Stimulated activated effector memory CD8-positive, alpha-beta T cell treated with anti-CD3 and anti-CD28 coated beads, Interleukin-12 subunit alpha, Interleukin-12 subunit beta, amount 100 ng/mL, for 72 hours (primary cell): ENCODE measurements around the gene ACTL10.

Experiments
- ATAC-seq: fragments of 150-1000 bp; cut with Tn5 transposase; 2 replicates; pipeline ENCODE4 v1.10.0; 2021
- DNase-seq, 2 donors: peaks; one replicate each; pipeline ENCODE4 v3.0.0; 2021 to 2022; ENCODE audit warnings: low spot score in 2 of 2
- H3K27ac Mint-ChIP-seq: one replicate; pipeline ENCODE4 v1.8.0; 2022; ENCODE audit warnings: mild to moderate bottlenecking, mixed read lengths
- H3K36me3 Mint-ChIP-seq: one replicate; pipeline ENCODE4 v1.8.0; 2022; ENCODE audit warnings: mild to moderate bottlenecking, mixed read lengths
- H3K4me1 Mint-ChIP-seq: one replicate; pipeline ENCODE4 v1.8.0; 2022; ENCODE audit warnings: mixed read lengths
- H3K4me3 Mint-ChIP-seq: one replicate; pipeline ENCODE4 v1.8.0; 2022; ENCODE audit warnings: mild to moderate bottlenecking, mixed read lengths
- H3K9me3 Mint-ChIP-seq: one replicate; pipeline ENCODE4 v1.8.0; 2022; ENCODE audit warnings: mixed read lengths

The ACTL10 gene

GRCh38 chr20:33704197-33704924 is 37.6 kb downstream of the ACTL10 start:
- Mint-ChIP-seq H3K4me1 (peaks cover 3% of the 10 kb centered on the region), H3K9me3 (no peaks in the 10 kb centered on the region), H3K4me3 (no peak overlapping the region), H3K36me3 (peaks cover 17% of the 10 kb centered on the region), H3K27ac (no peak overlapping the region)
- ATAC-seq (no peak), DNase-seq (no peak)

DNA sequence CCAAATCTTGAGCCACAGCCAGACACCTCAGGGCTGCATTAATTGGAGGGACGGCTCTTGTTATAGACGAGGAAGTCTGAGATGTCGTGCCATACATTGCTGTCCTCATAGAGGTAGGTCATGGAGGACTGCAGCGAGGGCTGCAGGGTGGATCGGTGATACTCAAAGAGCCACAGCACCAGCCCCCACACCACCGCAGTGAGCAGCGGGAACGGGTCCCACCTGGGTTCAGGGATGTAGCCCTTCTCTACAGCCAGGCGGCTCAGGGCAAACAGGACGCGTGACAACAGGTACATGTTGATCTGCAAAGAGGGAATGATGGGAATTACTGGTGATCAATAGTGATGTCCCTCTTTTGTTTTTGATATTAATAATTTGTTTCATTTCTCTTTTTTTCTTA is 40.9 kb downstream of the ACTL10 start:
- H3K36me3 Mint-ChIP-seq = peaks cover 43% of the 10 kb centered on the region
- DNase-seq (no peak), ATAC-seq (no peak)
- H3K4me1 Mint-ChIP-seq = peaks cover 21% of the 10 kb centered on the region
- no peak overlapping the region for H3K4me3 Mint-ChIP-seq
- H3K27ac Mint-ChIP-seq = no peak overlapping the region
- H3K9me3 Mint-ChIP-seq = no peaks in the 10 kb centered on the region

- Mint-ChIP-seq H3K4me1 (peaks cover 21% of the 10 kb centered on the region), H3K27ac (peak overlapping the region; percentile 54), H3K36me3 (peaks cover 59% of the 10 kb centered on the region), H3K4me3 (no peak overlapping the region), H3K9me3 (no peaks in the 10 kb centered on the region)
- ATAC-seq (peak; percentile 37), DNase-seq (no peak)
Observed at GRCh38 chr20:33709398-33709797, 42.7 kb downstream of the ACTL10 start.

DNA sequence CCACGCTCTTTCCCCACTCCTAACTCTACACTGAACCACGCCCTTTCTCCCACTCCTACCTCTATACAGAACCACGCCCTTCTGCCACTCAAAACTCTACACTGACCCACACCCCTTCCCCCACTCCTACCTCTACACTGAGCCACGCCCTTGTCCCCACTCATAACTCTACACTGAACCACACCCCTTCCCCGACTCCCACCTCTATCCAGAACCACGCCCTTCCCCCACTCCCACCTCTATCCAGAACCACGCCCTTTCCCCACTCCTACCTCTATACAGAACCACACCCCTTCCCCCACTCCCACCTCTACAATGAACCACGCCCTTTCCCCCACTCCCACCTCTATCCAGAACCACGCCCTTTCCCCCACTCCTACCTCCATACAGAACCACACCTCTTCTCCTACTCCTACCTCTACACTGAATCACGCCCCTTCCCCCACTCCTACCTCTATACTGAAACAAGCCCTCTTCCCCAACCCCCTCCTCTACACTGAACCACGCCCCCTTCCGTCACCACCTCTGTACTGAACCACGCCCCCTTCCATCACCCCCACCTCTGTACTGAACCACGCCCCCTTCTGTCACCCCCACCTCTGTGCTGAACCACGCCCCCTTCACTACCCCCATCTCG is 43.3 kb downstream of the ACTL10 start:
- H3K27ac Mint-ChIP-seq = peak overlapping the region; percentile 54
- H3K9me3 Mint-ChIP-seq = no peaks in the 10 kb centered on the region
- no peak for DNase-seq
- H3K4me3 Mint-ChIP-seq = no peak overlapping the region
- peaks cover 21% of the 10 kb centered on the region for H3K4me1 Mint-ChIP-seq
- no peak for ATAC-seq
- H3K36me3 Mint-ChIP-seq = peaks cover 59% of the 10 kb centered on the region

GRCh38 chr20:33710681-33711445 is 44.1 kb downstream of the ACTL10 start:
- Mint-ChIP-seq H3K4me3 (no peak overlapping the region), H3K27ac (peak overlapping the region; percentile 48), H3K9me3 (no peaks in the 10 kb centered on the region), H3K36me3 (peaks cover 64% of the 10 kb centered on the region), H3K4me1 (peaks cover 21% of the 10 kb centered on the region)
- DNase-seq = no peak
- ATAC-seq = no peak

GRCh38 chr20:33711446-33711738 is 44.6 kb downstream of the ACTL10 start:
- Mint-ChIP-seq H3K4me3 (no peak overlapping the region), H3K36me3 (peaks cover 64% of the 10 kb centered on the region), H3K4me1 (peaks cover 24% of the 10 kb centered on the region), H3K27ac (peak overlapping the region; percentile 48), H3K9me3 (no peaks in the 10 kb centered on the region)
- DNase-seq = no peak
- ATAC-seq = no peak

DNA sequence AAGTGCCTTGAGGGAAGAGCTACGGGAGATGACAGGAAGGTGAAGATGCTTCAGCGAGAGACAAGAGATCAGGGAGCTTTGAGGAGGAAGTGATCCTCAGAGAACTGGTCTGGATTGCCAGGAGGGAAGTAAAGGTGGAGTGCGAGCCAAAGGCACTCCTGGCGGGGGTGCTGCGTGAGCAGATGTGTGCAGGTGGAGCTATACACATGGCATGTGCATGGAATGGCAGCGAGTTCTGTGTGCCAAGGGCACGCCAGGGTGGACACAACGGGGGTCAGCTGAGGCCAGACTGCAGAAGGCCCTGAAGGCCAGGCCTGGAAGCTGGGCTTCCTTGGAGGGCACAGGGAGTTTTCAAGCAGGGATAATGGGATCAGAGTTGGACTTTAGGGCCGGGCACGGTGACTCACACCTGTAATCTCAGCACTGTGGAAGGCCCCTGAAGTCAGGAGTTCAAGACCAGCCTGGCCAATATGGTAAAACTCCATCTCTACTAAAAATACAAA is 47.2 kb downstream of the ACTL10 start:
- no peak for ATAC-seq
- H3K9me3 Mint-ChIP-seq = no peaks in the 10 kb centered on the region
- H3K27ac Mint-ChIP-seq = no peak overlapping the region
- peaks cover 47% of the 10 kb centered on the region for H3K36me3 Mint-ChIP-seq
- no peak for DNase-seq
- H3K4me1 Mint-ChIP-seq = peaks cover 26% of the 10 kb centered on the region
- no peak overlapping the region for H3K4me3 Mint-ChIP-seq

- H3K36me3 Mint-ChIP-seq = peaks cover 39% of the 10 kb centered on the region
- no peak overlapping the region for H3K4me3 Mint-ChIP-seq
- DNase-seq = no peak
- no peak overlapping the region for H3K27ac Mint-ChIP-seq
- H3K4me1 Mint-ChIP-seq = peaks cover 25% of the 10 kb centered on the region
- no peak for ATAC-seq
- H3K9me3 Mint-ChIP-seq = peaks cover 2% of the 10 kb centered on the region
Observed at GRCh38 chr20:33716498-33716897, 49.8 kb downstream of the ACTL10 start.
